HepG2 (cell line): ENCODE results near the gene NTMT1.

Experiments used
- POLR2A ChIP-seq, 2 experiments: IDR thresholded peaks; 2 replicates each; pipeline ENCODE4 v1.6.1; 2011; ENCODE audit warnings: low read depth in 2 of 2, low read length in 2 of 2, mild to moderate bottlenecking in 1 of 2, moderate library complexity in 1 of 2; ENCODE audit not compliant: insufficient read depth in 1 of 2
- ZNF225 ChIP-seq: sonication (generic); formaldehyde crosslinking; IDR thresholded peaks from 2 replicates; pipeline ENCODE4 v1.4.0; 2020; ENCODE audit warnings: mild to moderate bottlenecking, missing genetic modification reagents
- ZNF619 ChIP-seq: sonication (generic); formaldehyde crosslinking; IDR thresholded peaks from 2 replicates; pipeline ENCODE4 v1.4.0; 2020; ENCODE audit warnings: mild to moderate bottlenecking, missing genetic modification reagents
- TF ChIP-seq, protein P1 (sequence below): IDR thresholded peaks from 2 replicates; pipeline ENCODE4 v1.6.1; 2016; ENCODE audit warnings: low read depth, missing genetic modification reagents, missing compliant biosample characterization

DNA sequence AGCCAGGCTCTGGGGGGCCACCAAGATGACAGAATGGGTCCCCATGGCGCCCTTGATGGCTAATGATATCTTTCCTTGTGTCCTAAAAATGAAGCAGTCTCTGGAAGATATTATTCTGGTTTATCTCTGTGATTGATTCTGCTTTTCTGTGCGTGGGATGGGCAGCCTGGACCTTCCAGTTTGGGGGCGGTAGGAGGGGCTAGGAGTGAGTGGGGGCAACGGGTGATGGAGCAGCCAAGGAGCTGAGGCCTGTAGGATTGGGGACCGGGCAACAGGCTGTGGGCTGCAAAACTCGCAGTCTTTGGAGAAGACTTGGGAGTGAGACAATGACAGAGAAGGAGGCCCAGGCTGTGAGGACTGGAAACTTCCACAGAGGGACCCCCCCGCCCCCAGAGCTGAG, 48.3 kb downstream of the NTMT1 start:
- TF ChIP-seq ZNF225 (CRISPR knock-in tag) (no peak), POLR2A (IDR thresholded peaks at IDR 0.05; ENCODE audit: insufficient read depth in 1 of 2, low read depth in 2 of 2, low read length in 2 of 2) (no peak), ZNF619 (CRISPR knock-in tag) (no peak)
- TF ChIP-seq, protein P1, sequence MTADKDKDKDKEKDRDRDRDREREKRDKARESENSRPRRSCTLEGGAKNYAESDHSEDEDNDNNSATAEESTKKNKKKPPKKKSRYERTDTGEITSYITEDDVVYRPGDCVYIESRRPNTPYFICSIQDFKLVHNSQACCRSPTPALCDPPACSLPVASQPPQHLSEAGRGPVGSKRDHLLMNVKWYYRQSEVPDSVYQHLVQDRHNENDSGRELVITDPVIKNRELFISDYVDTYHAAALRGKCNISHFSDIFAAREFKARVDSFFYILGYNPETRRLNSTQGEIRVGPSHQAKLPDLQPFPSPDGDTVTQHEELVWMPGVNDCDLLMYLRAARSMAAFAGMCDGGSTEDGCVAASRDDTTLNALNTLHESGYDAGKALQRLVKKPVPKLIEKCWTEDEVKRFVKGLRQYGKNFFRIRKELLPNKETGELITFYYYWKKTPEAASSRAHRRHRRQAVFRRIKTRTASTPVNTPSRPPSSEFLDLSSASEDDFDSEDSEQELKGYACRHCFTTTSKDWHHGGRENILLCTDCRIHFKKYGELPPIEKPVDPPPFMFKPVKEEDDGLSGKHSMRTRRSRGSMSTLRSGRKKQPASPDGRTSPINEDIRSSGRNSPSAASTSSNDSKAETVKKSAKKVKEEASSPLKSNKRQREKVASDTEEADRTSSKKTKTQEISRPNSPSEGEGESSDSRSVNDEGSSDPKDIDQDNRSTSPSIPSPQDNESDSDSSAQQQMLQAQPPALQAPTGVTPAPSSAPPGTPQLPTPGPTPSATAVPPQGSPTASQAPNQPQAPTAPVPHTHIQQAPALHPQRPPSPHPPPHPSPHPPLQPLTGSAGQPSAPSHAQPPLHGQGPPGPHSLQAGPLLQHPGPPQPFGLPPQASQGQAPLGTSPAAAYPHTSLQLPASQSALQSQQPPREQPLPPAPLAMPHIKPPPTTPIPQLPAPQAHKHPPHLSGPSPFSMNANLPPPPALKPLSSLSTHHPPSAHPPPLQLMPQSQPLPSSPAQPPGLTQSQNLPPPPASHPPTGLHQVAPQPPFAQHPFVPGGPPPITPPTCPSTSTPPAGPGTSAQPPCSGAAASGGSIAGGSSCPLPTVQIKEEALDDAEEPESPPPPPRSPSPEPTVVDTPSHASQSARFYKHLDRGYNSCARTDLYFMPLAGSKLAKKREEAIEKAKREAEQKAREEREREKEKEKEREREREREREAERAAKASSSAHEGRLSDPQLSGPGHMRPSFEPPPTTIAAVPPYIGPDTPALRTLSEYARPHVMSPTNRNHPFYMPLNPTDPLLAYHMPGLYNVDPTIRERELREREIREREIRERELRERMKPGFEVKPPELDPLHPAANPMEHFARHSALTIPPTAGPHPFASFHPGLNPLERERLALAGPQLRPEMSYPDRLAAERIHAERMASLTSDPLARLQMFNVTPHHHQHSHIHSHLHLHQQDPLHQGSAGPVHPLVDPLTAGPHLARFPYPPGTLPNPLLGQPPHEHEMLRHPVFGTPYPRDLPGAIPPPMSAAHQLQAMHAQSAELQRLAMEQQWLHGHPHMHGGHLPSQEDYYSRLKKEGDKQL (CRISPR knock-in tag), result no peak
